SK-N-MC (cell line): Measurements from ENCODE around the gene MAEA.

ENCODE experiments used
- DNase-seq: peaks from one replicate; pipeline ENCODE4 v3.0.0-alpha.2; 2011; ENCODE audit warnings: low read depth, low spot score
- H3K27ac ChIP-seq: fragments of 200-600 bp; sonication (generic); 2 replicates; pipeline ENCODE4 v1.5.1; 2016; ENCODE audit warnings: mixed run types
- H3K36me3 ChIP-seq: fragments of 200-600 bp; sonication (generic); 2 replicates; pipeline ENCODE4 v1.6.1; 2017; ENCODE audit warnings: antibody characterized with exemption, low read length, mixed read lengths; ENCODE audit not compliant: insufficient read depth
- H3K4me3 ChIP-seq: fragments of 200-600 bp; sonication (generic); 2 replicates; pipeline ENCODE4 v1.5.1; 2016
- H3K9ac ChIP-seq: fragments of 200-600 bp; sonication (generic); 2 replicates; pipeline ENCODE4 v1.8.0; 2017; ENCODE audit warnings: mixed run types, mixed read lengths; ENCODE audit not compliant: insufficient read length
- H3K9me3 ChIP-seq: fragments of 200-600 bp; sonication (generic); 2 replicates; pipeline ENCODE4 v1.6.1; 2017; ENCODE audit warnings: low read depth, mild to moderate bottlenecking, antibody characterized with exemption, low read length, moderate library complexity, mixed read lengths
- EZH2 ChIP-seq: fragments of 200-600 bp; sonication (generic); IDR thresholded peaks from one replicate; pipeline ENCODE4 v1.6.1; 2017; ENCODE audit warnings: antibody characterized with exemption
- FOXP2 ChIP-seq: optimal IDR thresholded peaks from 2 replicates; pipeline ENCODE3; 2011; ENCODE audit warnings: mild to moderate bottlenecking, moderate library complexity; ENCODE audit not compliant: insufficient read depth; ENCODE audit errors: extremely low read length, control extremely low read depth
- POLR2AphosphoS5 ChIP-seq: IDR thresholded peaks from 2 replicates; pipeline ENCODE4 v1.6.1; 2012; ENCODE audit warnings: mild to moderate bottlenecking, low read depth, low read length, borderline replicate concordance

MAEA gene

GRCh38 chr4:1255699-1256098 is 34.0 kb upstream of the MAEA start:
- TF ChIP-seq POLR2AphosphoS5: no peak
- TF ChIP-seq EZH2: no peak
- no peak for TF ChIP-seq FOXP2
- H3K36me3 ChIP-seq: peaks cover 12% of the 10 kb centered on the region; the same call in 1 of the 2 replicates
- H3K9me3 ChIP-seq: peaks cover 4% of the 10 kb centered on the region; the same call in 1 of the 2 replicates
- DNase-seq: no peak
- H3K4me3 ChIP-seq: no peak overlapping the region
- H3K9ac ChIP-seq: no peak overlapping the region
- no peak overlapping the region for H3K27ac ChIP-seq

GRCh38 chr4:1258457-1258856 is 31.2 kb upstream of the MAEA start:
- TF ChIP-seq POLR2AphosphoS5: no peak
- TF ChIP-seq FOXP2: no peak
- TF ChIP-seq EZH2: no peak
- Histone ChIP-seq H3K9ac (no peak overlapping the region), H3K36me3 (no peaks in the 10 kb centered on the region), H3K27ac (no peak overlapping the region), H3K9me3 (peaks cover 4% of the 10 kb centered on the region; the same call in 1 of the 2 replicates), H3K4me3 (no peak overlapping the region)
- no peak for DNase-seq

GRCh38 chr4:1259966-1260365 is 29.7 kb upstream of the MAEA start:
- no peaks in the 10 kb centered on the region for H3K36me3 ChIP-seq
- H3K4me3 ChIP-seq: no peak overlapping the region
- DNase-seq: no peak
- no peak overlapping the region for H3K9ac ChIP-seq
- H3K27ac ChIP-seq: no peak overlapping the region
- TF ChIP-seq EZH2 (no peak), FOXP2 (no peak), POLR2AphosphoS5 (no peak)
- H3K9me3 ChIP-seq: 0 out of 2 replicates have a peak, but pooled peaks cover 4% of the 10 kb centered on the region

GRCh38 chr4:1260418-1261106 is 29.1 kb upstream of the MAEA start:
- Histone ChIP-seq H3K9me3 (0 out of 2 replicates have a peak, but pooled peaks cover 4% of the 10 kb centered on the region), H3K27ac (no peak overlapping the region), H3K9ac (no peak overlapping the region), H3K4me3 (no peak overlapping the region), H3K36me3 (no peaks in the 10 kb centered on the region)
- TF ChIP-seq EZH2 (no peak), POLR2AphosphoS5 (no peak), FOXP2 (no peak)
- DNase-seq: no peak

- DNase-seq: no peak
- H3K9me3 ChIP-seq: 0 out of 2 replicates have a peak, but pooled peaks cover 4% of the 10 kb centered on the region
- H3K9ac ChIP-seq: no peak overlapping the region
- H3K4me3 ChIP-seq: no peak overlapping the region
- H3K36me3 ChIP-seq: no peaks in the 10 kb centered on the region
- no peak for TF ChIP-seq EZH2
- no peak for TF ChIP-seq POLR2AphosphoS5
- no peak for TF ChIP-seq FOXP2
- H3K27ac ChIP-seq: no peak overlapping the region
These were observed 28.4 kb upstream of the MAEA start for GRCh38 chr4:1261107-1261928.

- no peak overlapping the region for H3K4me3 ChIP-seq
- DNase-seq: no peak
- H3K9me3 ChIP-seq: no peaks in the 10 kb centered on the region
- H3K36me3 ChIP-seq: no peaks in the 10 kb centered on the region
- H3K27ac ChIP-seq: no peak overlapping the region
- TF ChIP-seq FOXP2 (no peak), POLR2AphosphoS5 (no peak), EZH2 (no peak)
- H3K9ac ChIP-seq: no peak overlapping the region
These were observed 24.7 kb upstream of the MAEA start for GRCh38 chr4:1264942-1265341.

GRCh38 chr4:1265351-1265750 is 24.3 kb upstream of the MAEA start:
- TF ChIP-seq FOXP2 (no peak), POLR2AphosphoS5 (no peak), EZH2 (no peak)
- DNase-seq: no peak

More at GRCh38 chr4:1265351-1265750, 24.3 kb upstream of the MAEA start:
- Histone ChIP-seq H3K27ac (no peak overlapping the region), H3K9ac (no peak overlapping the region), H3K36me3 (no peaks in the 10 kb centered on the region), H3K4me3 (no peak overlapping the region), H3K9me3 (no peaks in the 10 kb centered on the region)
